Body of pancreas (tissue), 4 donors: Measurements from ENCODE around the gene HIC2. TPM values are rescaled to one million over a fixed set of nuclear protein-coding genes. Genes with fewer than 3 reads are reported as not detected.
"Not testable (repeated sequence)": the region's sequence is repeated elsewhere in the genome, so short reads cannot be mapped to it uniquely, and the experiment has no call there.

ENCODE experiments used
- ATAC-seq: fragments of 150-250 bp; one replicate; pipeline ENCODE4 v1.9.1; 2016
- DNase-seq, 4 donors: peaks; one replicate each; pipeline ENCODE4 v3.0.0-alpha.2; 2019
- H3K27ac ChIP-seq, 4 donors: fragments of 200-600 bp; sonication (generic); 1 replicate in 3 of 4; 2 replicates in 1 of 4; pipeline versions ENCODE4 v1.5.1 to v1.6.1; 2016 to 2019; ENCODE audit warnings: mild to moderate bottlenecking in 1 of 4, mixed read lengths in 1 of 4, moderate library complexity in 1 of 4
- H3K27me3 ChIP-seq, 2 donors: fragments of 200-600 bp; sonication (generic); one replicate each; pipeline ENCODE4 v1.6.0; 2016; ENCODE audit warnings: mild to moderate bottlenecking in 1 of 2
- H3K36me3 ChIP-seq, 2 donors: fragments of 200-600 bp; sonication (generic); replicated peaks in 1 of 2; 2 replicates each; pipeline ENCODE4 v1.5.1; 2016; ENCODE audit warnings: low read depth in 2 of 2; ENCODE audit not compliant: insufficient read depth in 1 of 2
- H3K4me1 ChIP-seq: fragments of 200-600 bp; sonication (generic); one replicate; pipeline ENCODE4 v1.6.0; 2016
- H3K4me3 ChIP-seq, 2 donors: fragments of 200-600 bp; sonication (generic); 1 replicate in 1 of 2; 2 replicates in 1 of 2; pipeline ENCODE4 v1.5.1; 2016 to 2019
- H3K9me3 ChIP-seq, 3 donors: fragments of 200-600 bp; sonication (generic); 1 replicate in 2 of 3; 2 replicates in 1 of 3; pipeline ENCODE4 v1.5.1; 2016
- WGBS, 2 donors: methylation state at CpG; one replicate each; pipeline ENCODE4 v1.1.5; 2017; 5-methylcytosine and 5-hydroxymethylcytosine counted together
- intact Hi-C: fragments of 100-400 bp; cut with DNase I; formaldehyde crosslinking; loops from one replicate; pipeline ENCODE4 v1.15.1; 2023
- total RNA-seq, 2 donors: library from RNA; depleted of rRNA; stranded (reverse); fragments of >200 nt; gene quantifications; one replicate each; pipeline ENCODE4 v1.1.0, GENCODE V29; 2016

The HIC2 gene
- total RNA-seq = 1 to 10 TPM; 2.9 to 4.0 TPM

- H3K36me3 ChIP-seq, DNase-seq, intact Hi-C loops, H3K4me3 ChIP-seq, H3K27me3 ChIP-seq, H3K27ac ChIP-seq, H3K4me1 ChIP-seq, H3K9me3 ChIP-seq: not testable (repeated sequence)
- ATAC-seq = peak; percentile 92
- WGBS, 2 donors = no CpG with 5 or more reads among the region's 81 CpGs
Measured at GRCh38 chr22:21417227-21417746, at the start of gene HIC2. Gene HIC2 (plus strand): TSS chr22:21417371. CDS start chr22:21442832, 25,461 bp downstream.

GRCh38 chr22:21368603-21369310 is 48.4 kb upstream of the HIC2 start:
- H3K27me3 ChIP-seq, intact Hi-C loops, H3K36me3 ChIP-seq, H3K4me3 ChIP-seq, H3K9me3 ChIP-seq, ATAC-seq, H3K4me1 ChIP-seq, H3K27ac ChIP-seq, DNase-seq: not testable (repeated sequence)
- 60% methylated on average over 1 of the region's 12 CpGs; no CpG with 5 or more reads in 1 of the 2 donors for WGBS, 2 donors

DNA sequence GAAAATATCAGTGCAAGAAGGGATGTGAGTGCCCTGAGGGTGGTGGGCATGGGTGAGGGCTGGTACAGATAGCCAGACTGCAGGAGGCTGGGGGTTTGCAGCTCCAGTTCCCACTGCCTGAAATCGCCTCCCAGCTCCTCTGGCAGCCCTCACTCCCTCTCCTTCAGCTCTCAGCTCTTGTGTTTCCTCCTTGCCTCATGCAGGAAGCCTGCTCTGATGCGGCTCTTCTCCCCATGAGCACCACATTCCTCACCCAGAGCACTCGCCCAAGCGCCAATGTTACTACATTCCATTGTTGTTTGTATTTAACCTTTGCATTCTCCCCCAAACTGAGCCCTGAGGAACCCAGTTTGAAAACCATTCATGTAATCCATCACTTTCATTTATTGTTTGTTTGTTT is 41.3 kb upstream of the HIC2 start:
- H3K9me3 ChIP-seq, intact Hi-C loops, H3K36me3 ChIP-seq, DNase-seq, H3K27me3 ChIP-seq, H3K27ac ChIP-seq, H3K4me1 ChIP-seq, H3K4me3 ChIP-seq, ATAC-seq: not testable (repeated sequence)
- WGBS, 2 donors = no CpG with 5 or more reads among the region's 4 CpGs

DNA sequence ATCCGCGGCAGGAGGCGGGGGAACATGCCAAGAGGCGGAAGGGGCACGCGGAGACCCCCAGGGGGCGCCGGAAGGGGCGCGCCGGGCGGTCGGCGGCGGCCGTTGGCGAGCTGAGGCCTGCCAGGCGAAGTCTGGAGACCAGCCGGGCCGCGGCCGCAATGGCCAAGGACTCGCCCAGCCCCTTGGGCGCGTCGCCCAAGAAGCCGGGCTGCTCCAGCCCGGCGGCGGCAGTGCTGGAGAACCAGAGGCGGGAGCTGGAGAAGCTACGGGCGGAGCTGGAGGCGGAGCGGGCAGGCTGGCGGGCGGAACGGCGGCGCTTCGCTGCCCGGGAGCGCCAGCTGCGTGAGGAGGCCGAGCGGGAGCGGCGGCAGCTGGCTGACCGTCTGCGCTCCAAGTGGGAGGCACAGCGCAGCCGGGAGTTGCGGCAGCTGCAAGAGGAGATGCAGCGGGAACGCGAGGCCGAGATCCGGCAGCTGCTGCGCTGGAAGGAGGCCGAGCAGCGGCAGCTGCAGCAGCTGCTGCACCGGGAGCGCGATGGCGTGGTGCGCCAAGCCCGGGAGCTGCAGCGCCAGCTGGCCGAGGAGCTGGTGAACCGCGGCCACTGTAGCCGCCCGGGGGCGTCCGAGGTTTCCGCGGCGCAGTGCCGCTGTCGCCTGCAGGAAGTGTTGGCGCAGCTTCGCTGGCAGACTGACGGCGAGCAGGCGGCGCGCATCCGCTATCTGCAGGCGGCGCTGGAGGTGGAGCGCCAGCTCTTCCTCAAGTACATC is 33.3 kb upstream of the HIC2 start, which contains the start of gene RIMBP3B:
RIMBP3B (plus strand) TSS at position 51 of the 767 bp plus-strand sequence; CDS start at position 159, 108 bp downstream.
- DNase-seq, H3K27me3 ChIP-seq, H3K27ac ChIP-seq, H3K9me3 ChIP-seq, H3K36me3 ChIP-seq, H3K4me1 ChIP-seq, intact Hi-C loops, H3K4me3 ChIP-seq: not testable (repeated sequence)
- no CpG with 5 or more reads among the region's 91 CpGs for WGBS, 2 donors
- ATAC-seq = peak; percentile 83

DNA sequence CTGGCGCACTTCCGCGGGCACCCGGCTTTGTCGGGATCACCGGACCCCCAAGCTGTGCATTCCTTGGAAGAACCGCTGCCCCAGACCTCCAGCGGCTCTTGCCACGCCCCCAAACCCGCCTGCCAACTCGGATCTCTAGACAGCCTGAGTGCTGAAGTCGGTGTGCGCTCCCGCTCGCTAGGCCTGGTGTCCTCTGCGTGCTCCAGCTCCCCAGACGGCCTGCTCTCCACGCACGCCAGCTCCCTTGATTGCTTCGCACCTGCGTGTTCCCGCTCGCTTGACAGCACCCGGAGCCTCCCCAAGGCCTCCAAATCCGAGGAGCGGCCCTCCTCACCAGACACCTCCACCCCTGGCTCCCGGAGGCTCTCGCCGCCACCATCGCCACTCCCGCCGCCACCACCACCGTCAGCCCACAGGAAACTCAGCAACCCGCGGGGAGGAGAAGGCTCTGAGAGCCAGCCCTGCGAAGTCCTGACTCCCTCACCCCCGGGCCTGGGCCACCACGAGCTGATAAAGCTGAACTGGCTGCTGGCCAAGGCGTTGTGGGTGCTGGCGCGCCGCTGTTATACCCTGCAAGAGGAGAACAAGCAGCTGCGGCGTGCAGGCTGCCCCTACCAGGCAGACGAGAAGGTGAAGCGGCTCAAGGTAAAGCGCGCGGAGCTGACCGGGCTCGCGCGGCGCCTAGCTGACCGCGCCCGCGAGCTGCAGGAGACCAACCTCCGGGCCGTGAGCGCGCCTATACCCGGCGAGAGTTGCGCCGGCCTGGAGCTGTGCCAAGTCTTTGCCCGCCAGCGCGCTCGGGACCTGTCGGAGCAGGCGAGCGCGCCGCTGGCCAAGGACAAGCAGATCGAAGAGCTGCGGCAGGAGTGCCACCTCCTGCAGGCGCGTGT is 32.5 kb upstream of the HIC2 start:
- peak; percentile 50 for ATAC-seq
- H3K9me3 ChIP-seq, H3K27me3 ChIP-seq, H3K4me1 ChIP-seq, intact Hi-C loops, H3K27ac ChIP-seq, H3K36me3 ChIP-seq, DNase-seq, H3K4me3 ChIP-seq: not testable (repeated sequence)
- WGBS, 2 donors = no CpG with 5 or more reads among the region's 79 CpGs

DNA sequence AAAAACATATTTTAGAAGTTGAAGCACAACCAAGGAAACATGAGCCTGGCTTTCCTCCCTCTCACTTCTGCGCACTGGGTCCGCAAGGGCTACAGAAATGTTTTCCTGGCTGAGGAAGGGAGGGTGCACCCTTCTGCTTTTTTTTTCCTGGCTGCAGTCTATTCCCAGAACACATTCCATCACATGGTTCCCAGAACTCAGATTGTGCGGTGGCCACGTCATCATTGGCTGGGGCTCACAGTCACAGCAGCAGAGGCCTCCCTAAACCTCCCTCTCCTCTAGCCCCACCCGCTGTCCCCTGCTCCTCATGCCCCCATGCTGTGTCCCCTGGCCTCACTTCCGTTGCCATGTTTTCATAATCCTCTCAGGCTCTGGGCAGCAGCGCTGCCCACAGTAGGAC is 27.7 kb upstream of the HIC2 start:
- intact Hi-C loops, H3K4me3 ChIP-seq, H3K4me1 ChIP-seq, H3K27me3 ChIP-seq, DNase-seq, H3K27ac ChIP-seq, ATAC-seq, H3K36me3 ChIP-seq, H3K9me3 ChIP-seq: not testable (repeated sequence)
- WGBS, 2 donors = no CpG with 5 or more reads among the region's 7 CpGs

GRCh38 chr22:21390013-21390412 is 27.2 kb upstream of the HIC2 start:
- WGBS, 2 donors = no CpG with 5 or more reads among the region's 9 CpGs
- H3K4me1 ChIP-seq, H3K4me3 ChIP-seq, H3K36me3 ChIP-seq, H3K27ac ChIP-seq, ATAC-seq, intact Hi-C loops, DNase-seq, H3K27me3 ChIP-seq, H3K9me3 ChIP-seq: not testable (repeated sequence)

DNA sequence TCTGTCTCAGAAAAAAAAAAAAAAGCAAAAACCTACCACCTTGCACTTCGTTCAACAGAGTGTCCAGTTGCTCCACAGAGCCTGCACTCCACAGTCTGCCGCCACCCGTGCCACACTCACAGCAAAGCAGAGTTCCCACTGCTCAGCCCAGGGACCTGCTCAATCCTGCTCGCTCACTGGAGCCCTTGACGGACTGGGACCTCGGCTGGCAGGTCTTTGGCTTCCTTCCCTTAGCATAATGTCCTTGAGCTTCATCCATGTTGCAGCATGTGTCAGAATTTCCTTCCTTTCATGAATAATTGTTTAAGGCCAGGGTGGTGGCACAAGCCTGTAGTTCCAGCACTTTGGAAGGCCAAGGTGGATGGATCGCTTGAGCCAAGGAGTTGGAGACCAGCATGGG is 22.6 kb upstream of the HIC2 start:
- no CpG with 5 or more reads among the region's 7 CpGs for WGBS, 2 donors
- H3K36me3 ChIP-seq, H3K4me3 ChIP-seq, intact Hi-C loops, DNase-seq, H3K4me1 ChIP-seq, H3K27ac ChIP-seq, H3K9me3 ChIP-seq, H3K27me3 ChIP-seq: not testable (repeated sequence)
- peak; percentile 56 for ATAC-seq

DNA sequence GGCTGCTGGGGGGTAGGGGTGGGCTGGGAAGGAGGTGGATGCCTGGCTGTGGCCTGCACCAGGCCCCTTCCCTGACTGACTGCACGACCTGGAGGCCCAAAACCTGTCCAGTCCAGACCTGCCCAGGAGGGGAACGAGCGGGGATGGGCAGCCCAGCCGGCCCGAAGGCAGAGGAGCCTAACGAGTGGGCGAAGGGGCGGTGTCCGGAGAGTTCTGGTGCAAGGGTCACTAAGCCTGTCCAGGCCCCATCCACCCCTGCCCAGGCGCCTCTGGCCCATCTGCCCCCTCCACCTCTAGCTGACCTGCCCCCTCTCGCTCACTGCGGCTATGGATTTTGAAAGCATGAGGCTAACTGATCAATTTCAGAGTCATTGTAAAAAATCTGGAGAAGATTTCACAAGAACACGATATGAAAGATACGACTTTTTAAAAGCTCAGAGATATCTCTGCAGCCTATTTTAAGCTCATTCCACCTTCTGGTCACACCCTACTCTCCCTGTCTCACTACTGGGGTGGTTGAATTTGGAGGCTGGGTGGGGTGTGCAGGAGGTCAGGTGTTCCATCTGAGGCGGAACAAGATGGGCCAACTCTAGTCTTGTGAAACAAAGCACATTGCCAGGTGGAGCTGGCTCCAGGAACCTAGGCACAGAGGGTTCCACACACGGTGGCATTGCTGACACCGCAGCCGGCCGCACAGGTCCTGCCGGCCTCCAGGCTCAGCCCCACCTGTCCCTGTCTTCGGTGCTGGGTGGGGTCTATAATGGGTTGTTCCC is 15.8 kb upstream of the HIC2 start:
- DNase-seq, H3K4me1 ChIP-seq, H3K9me3 ChIP-seq, H3K27ac ChIP-seq, H3K27me3 ChIP-seq, ATAC-seq, H3K36me3 ChIP-seq, H3K4me3 ChIP-seq, intact Hi-C loops: not testable (repeated sequence)
- WGBS, 2 donors = no CpG with 5 or more reads among the region's 21 CpGs

DNA sequence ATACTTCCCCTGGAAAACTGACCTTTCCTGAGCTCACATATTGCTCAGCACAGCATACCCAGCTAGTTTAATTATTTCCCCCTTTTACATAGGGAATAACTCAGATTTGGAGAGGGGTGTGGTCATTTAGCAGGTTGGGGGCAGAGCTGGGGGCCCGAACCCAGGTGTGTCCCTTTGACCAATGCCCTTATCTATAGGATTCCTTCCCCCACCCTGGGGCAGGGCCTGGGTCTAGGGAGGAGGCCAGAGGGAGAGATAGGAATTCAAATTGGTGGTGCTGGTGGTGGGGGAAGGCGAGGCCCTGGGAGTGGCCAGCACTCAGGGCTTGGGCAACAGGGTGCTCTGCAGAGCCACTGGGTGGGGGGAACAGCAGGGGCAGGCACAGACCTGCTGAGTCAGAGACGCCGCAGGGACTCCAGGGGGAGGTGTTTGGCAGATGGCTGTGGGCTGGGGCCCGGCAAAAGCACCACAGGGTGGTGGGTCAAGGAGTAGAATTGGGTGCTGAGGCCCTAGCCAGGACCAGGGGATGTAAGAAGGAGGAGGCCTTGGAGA is 14.3 kb upstream of the HIC2 start:
- ATAC-seq, DNase-seq: not testable (repeated sequence)

More for the DNA sequence above, 14.3 kb upstream of the HIC2 start:
- 86% methylated on average over 1 of the region's 5 CpGs; no CpG with 5 or more reads in 1 of the 2 donors for whole genome bisulfite sequencing, 2 donors
- H3K27ac ChIP-seq, H3K27me3 ChIP-seq, H3K4me3 ChIP-seq, H3K36me3 ChIP-seq, H3K9me3 ChIP-seq, H3K4me1 ChIP-seq, intact Hi-C loops: not testable (repeated sequence)
